Measurements from ENCODE around the gene C19orf85. TPM values are rescaled to one million over a fixed set of nuclear protein-coding genes. Genes with fewer than 3 reads are reported as not detected.

Gene C19orf85
- total and polyA plus RNA-seq, 7 donors = 0.07 TPM; not detected in 6

GRCh38 chr19:55435020-55435419, 29.5 kb downstream of the C19orf85 start:
- H3K4me3 ChIP-seq = no peak overlapping the region
- no peak for DNase-seq
- H3K36me3 ChIP-seq = no peaks in the 10 kb centered on the region
- H3K4me1 ChIP-seq = no peaks in the 10 kb centered on the region
- H3K27ac ChIP-seq = no peak overlapping the region
- intact Hi-C loops (cut with DNase I) = no loop called here
- peaks cover 43 to 89% (median 64%) of the 10 kb centered on the region in 3 donors for H3K27me3 ChIP-seq
- H3K9me3 ChIP-seq = no peaks in the 10 kb centered on the region
- TF ChIP-seq EP300 (IDR thresholded peaks at IDR 0.05) (no peak), POLR2AphosphoS5 (IDR thresholded peaks at IDR 0.05) (no peak), CTCF (IDR thresholded peaks at IDR 0.05) (no peak), POLR2A (IDR thresholded peaks at IDR 0.05) (no peak)
- WGBS, 2 donors = 94 to 98% methylated on average over 4 of the region's 4 CpGs

- 71 to 90% methylated on average over 4 of the region's 4 CpGs for WGBS, 2 donors
- no peaks in the 10 kb centered on the region for H3K4me1 ChIP-seq
- DNase-seq = no peak
- intact Hi-C loops (cut with DNase I) = no loop called here
- no peak overlapping the region for H3K27ac ChIP-seq
- peaks cover 49 to 89% (median 67%) of the 10 kb centered on the region in 3 donors for H3K27me3 ChIP-seq
- H3K36me3 ChIP-seq = no peaks in the 10 kb centered on the region
- H3K9me3 ChIP-seq = no peaks in the 10 kb centered on the region
- no peak for TF ChIP-seq EP300 (IDR thresholded peaks at IDR 0.05)
- no peak for TF ChIP-seq POLR2AphosphoS5 (IDR thresholded peaks at IDR 0.05)
- TF ChIP-seq POLR2A (IDR thresholded peaks at IDR 0.05) = no peak
- TF ChIP-seq CTCF (IDR thresholded peaks at IDR 0.05) = no peak
- no peak overlapping the region for H3K4me3 ChIP-seq
Observed at GRCh38 chr19:55434356-55434919, 30.1 kb downstream of the C19orf85 start.

- no peak overlapping the region for H3K4me3 ChIP-seq
- no peaks in the 10 kb centered on the region for H3K9me3 ChIP-seq
- H3K4me1 ChIP-seq = no peaks in the 10 kb centered on the region
- no peak overlapping the region for H3K27ac ChIP-seq
- no peak for TF ChIP-seq POLR2A (IDR thresholded peaks at IDR 0.05)
- no peak for TF ChIP-seq CTCF (IDR thresholded peaks at IDR 0.05)
- TF ChIP-seq POLR2AphosphoS5 (IDR thresholded peaks at IDR 0.05) = no peak
- TF ChIP-seq EP300 (IDR thresholded peaks at IDR 0.05) = no peak
- H3K27me3 ChIP-seq = peaks cover 43 to 89% (median 67%) of the 10 kb centered on the region in 3 donors
- DNase-seq = no peak
- no peaks in the 10 kb centered on the region for H3K36me3 ChIP-seq
- intact Hi-C loops (cut with DNase I) = no loop called here
- WGBS, 2 donors = 13 to 17% methylated on average over 48 of the region's 48 CpGs
Observed at GRCh38 chr19:55433292-55433691, 31.3 kb downstream of the C19orf85 start.

- 87 to 89% methylated on average over 14 of the region's 14 CpGs for WGBS, 2 donors
- no peak overlapping the region for H3K4me3 ChIP-seq
- no peak for DNase-seq
- no peak overlapping the region for H3K27ac ChIP-seq
- TF ChIP-seq CTCF (IDR thresholded peaks at IDR 0.05) (no peak), EP300 (IDR thresholded peaks at IDR 0.05) (no peak), POLR2AphosphoS5 (IDR thresholded peaks at IDR 0.05) (no peak), POLR2A (IDR thresholded peaks at IDR 0.05) (no peak)
- H3K9me3 ChIP-seq = no peaks in the 10 kb centered on the region
- peaks cover 34 to 87% (median 64%) of the 10 kb centered on the region in 3 donors for H3K27me3 ChIP-seq
- intact Hi-C loops (cut with DNase I) = no loop called here
- no peaks in the 10 kb centered on the region for H3K4me1 ChIP-seq
- H3K36me3 ChIP-seq = no peaks in the 10 kb centered on the region
Observed at GRCh38 chr19:55432241-55432959, 32.2 kb downstream of the C19orf85 start.
